Neural cell (in vitro differentiated cells): ENCODE measurements around the gene UNCX. TPM values are rescaled to one million over a fixed set of nuclear protein-coding genes. Genes with fewer than 3 reads are reported as not detected.

Source experiments
- H2AFZ ChIP-seq: fragments of 200-600, 300-800 bp; sonication (generic), shearing (Covaris generic); 2 replicates; pipeline ENCODE4 v1.6.0; 2014; ENCODE audit warnings: low read depth, mild to moderate bottlenecking, antibody characterized with exemption, low read length, moderate library complexity
- H3F3A ChIP-seq: fragments of 200-600 bp; shearing (Covaris generic); 2 replicates; pipeline ENCODE4 v1.6.1; 2016; ENCODE audit warnings: mild to moderate bottlenecking, moderate library complexity, mixed read lengths, antibody characterized with exemption, low read length; ENCODE audit not compliant: insufficient read depth, poor library complexity, severe bottlenecking
- H3K27ac ChIP-seq: fragments of 200-600, 300-800 bp; sonication (generic), shearing (Covaris generic); 2 replicates; pipeline ENCODE4 v1.5.1; 2014; ENCODE audit warnings: mild to moderate bottlenecking, low read length, moderate library complexity
- H3K27me3 ChIP-seq: fragments of 300-800, 200-600 bp; sonication (generic), shearing (Covaris generic); 2 replicates; pipeline ENCODE4 v1.6.0; 2014; ENCODE audit warnings: mild to moderate bottlenecking, low read depth, low read length, moderate library complexity; ENCODE audit not compliant: insufficient read depth
- H3K36me3 ChIP-seq: fragments of 300-800, 200-600 bp; sonication (generic), shearing (Covaris generic); 2 replicates; pipeline ENCODE4 v1.5.1; 2014; ENCODE audit warnings: mild to moderate bottlenecking, antibody characterized with exemption, low read length, moderate library complexity; ENCODE audit not compliant: insufficient read depth
- H3K4me2 ChIP-seq: fragments of 300-800, 200-600 bp; sonication (generic), shearing (Covaris generic); 2 replicates; pipeline ENCODE4 v1.6.0; 2014; ENCODE audit warnings: mild to moderate bottlenecking, low read length
- H3K4me3 ChIP-seq: fragments of 300-800, 200-600 bp; sonication (generic), shearing (Covaris generic); 2 replicates; pipeline ENCODE4 v1.5.1; 2014; ENCODE audit warnings: mild to moderate bottlenecking, low read length, moderate library complexity
- H3K79me2 ChIP-seq: fragments of 200-600 bp; shearing (Covaris generic); replicated peaks from 2 replicates; pipeline ENCODE4 v1.6.0; 2014; ENCODE audit warnings: mild to moderate bottlenecking, low read length, moderate library complexity; ENCODE audit not compliant: insufficient read depth
- H3K9ac ChIP-seq: fragments of 300-800, 200-600 bp; sonication (generic), shearing (Covaris generic); 2 replicates; pipeline ENCODE4 v1.6.1; 2016; ENCODE audit warnings: mild to moderate bottlenecking, low read length, mixed read lengths
- H3K9me2 ChIP-seq: fragments of 200-600 bp; shearing (Covaris generic); 2 replicates; pipeline ENCODE4 v1.6.1; 2016; ENCODE audit warnings: mild to moderate bottlenecking, low read length, mixed read lengths; ENCODE audit not compliant: insufficient read depth
- H3K9me3 ChIP-seq: fragments of 200-600, 300-800 bp; sonication (generic), shearing (Covaris generic); 2 replicates; pipeline ENCODE4 v1.6.1; 2016; ENCODE audit warnings: mild to moderate bottlenecking, mixed run types, low read length, moderate library complexity, mixed read lengths
- H4K20me1 ChIP-seq: fragments of 200-600 bp; shearing (Covaris generic); 2 replicates; pipeline ENCODE4 v1.6.1; 2016; ENCODE audit warnings: mild to moderate bottlenecking, mixed run types; ENCODE audit not compliant: insufficient read depth
- EP300 ChIP-seq: fragments of 450-650 bp; conservative IDR thresholded peaks from 2 replicates; pipeline ENCODE4 v1.6.1; 2014; ENCODE audit warnings: antibody characterized with exemption, mild to moderate bottlenecking, moderate library complexity; ENCODE audit not compliant: poor library complexity, severe bottlenecking
- EZH2 ChIP-seq: fragments of 200-600, 300-800 bp; shearing (Covaris generic), sonication (generic); IDR thresholded peaks from 2 replicates; pipeline ENCODE4 v1.6.1; 2014; ENCODE audit warnings: antibody characterized with exemption, low read length, borderline replicate concordance, mild to moderate bottlenecking; ENCODE audit not compliant: insufficient read depth, poor library complexity, severe bottlenecking
- MXI1 ChIP-seq: fragments of 450-650 bp; conservative IDR thresholded peaks from 2 replicates; pipeline ENCODE4 v1.6.1; 2014; ENCODE audit warnings: antibody characterized with exemption, mild to moderate bottlenecking; ENCODE audit not compliant: poor library complexity, severe bottlenecking
- POLR2AphosphoS5 ChIP-seq: IDR thresholded peaks from 2 replicates; pipeline ENCODE4 v1.6.1; 2012
- RAD21 ChIP-seq: fragments of 450-650 bp; conservative IDR thresholded peaks from 2 replicates; pipeline ENCODE4 v1.6.1; 2014; ENCODE audit warnings: antibody characterized with exemption, mild to moderate bottlenecking, moderate library complexity
- SMC3 ChIP-seq: fragments of 450-650 bp; conservative IDR thresholded peaks from 2 replicates; pipeline ENCODE4 v1.6.1; 2014; ENCODE audit warnings: antibody characterized with exemption, mild to moderate bottlenecking, moderate library complexity; ENCODE audit not compliant: poor library complexity
- TAF1 ChIP-seq: IDR thresholded peaks from 2 replicates; pipeline ENCODE4 v1.6.1; 2012; ENCODE audit warnings: low read depth
- polyA plus RNA-seq: library from polyadenylated mRNA; depleted of rRNA; stranded (reverse); fragments of >200 nt; gene quantifications from 2 replicates; pipeline ENCODE4 v1.2.3, GENCODE V29; 2014
- TF ChIP-seq, protein P1 (sequence below): IDR thresholded peaks from 2 replicates; pipeline ENCODE4 v1.6.1; 2012; ENCODE audit warnings: borderline replicate concordance
- TF ChIP-seq, protein P2 (sequence below): fragments of 450-650 bp; IDR thresholded peaks from 2 replicates; pipeline ENCODE4 v1.5.1; 2014; ENCODE audit warnings: antibody characterized with exemption, mild to moderate bottlenecking, moderate library complexity; ENCODE audit not compliant: poor library complexity, severe bottlenecking

UNCX gene
- polyA plus RNA-seq, 1 donor from 2014 or later: 1.6 TPM

DNA sequence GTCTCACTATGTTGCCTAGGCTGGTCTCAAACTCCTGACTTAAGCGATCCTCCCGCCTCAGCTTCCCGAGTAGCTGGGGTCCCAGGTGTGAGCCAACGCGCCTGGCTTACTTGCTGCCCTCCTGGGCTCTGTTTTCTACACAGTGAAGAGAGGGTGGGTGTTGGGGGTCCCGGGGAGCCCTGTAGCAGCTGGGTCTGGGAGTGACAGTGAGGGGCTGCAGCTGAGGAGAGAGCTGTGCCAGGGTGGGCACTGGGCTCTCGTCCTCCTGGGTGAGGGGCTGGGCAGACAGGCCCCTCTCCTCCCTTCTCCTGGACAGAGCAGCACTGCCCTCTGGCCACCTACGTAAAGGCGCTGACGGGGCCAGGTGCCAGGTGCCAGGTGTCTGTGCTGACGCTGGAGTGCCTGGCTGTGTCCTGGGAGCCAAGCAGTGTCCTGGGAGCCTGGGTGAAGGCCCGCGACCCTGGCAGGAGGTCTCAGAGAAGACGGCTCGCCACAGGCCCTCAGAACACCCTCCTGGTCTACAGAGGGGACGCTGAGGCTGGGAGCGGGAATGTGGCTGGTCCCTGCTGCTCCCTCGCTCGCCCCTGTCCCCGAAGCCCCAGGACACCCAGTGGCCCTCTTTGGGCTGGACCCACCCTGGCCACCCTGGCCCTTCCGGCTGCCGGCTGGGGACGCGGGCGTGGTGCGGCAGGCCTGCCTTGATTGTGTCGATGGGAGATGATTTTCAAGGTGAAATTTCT, 35.6 kb downstream of the UNCX start:
- TF ChIP-seq POLR2AphosphoS5 (no peak), EP300 (no peak), MXI1 (no peak), SMC3 (no peak), EZH2 (no peak), RAD21 (no peak), TAF1 (no peak)
- TF ChIP-seq, protein P1, sequence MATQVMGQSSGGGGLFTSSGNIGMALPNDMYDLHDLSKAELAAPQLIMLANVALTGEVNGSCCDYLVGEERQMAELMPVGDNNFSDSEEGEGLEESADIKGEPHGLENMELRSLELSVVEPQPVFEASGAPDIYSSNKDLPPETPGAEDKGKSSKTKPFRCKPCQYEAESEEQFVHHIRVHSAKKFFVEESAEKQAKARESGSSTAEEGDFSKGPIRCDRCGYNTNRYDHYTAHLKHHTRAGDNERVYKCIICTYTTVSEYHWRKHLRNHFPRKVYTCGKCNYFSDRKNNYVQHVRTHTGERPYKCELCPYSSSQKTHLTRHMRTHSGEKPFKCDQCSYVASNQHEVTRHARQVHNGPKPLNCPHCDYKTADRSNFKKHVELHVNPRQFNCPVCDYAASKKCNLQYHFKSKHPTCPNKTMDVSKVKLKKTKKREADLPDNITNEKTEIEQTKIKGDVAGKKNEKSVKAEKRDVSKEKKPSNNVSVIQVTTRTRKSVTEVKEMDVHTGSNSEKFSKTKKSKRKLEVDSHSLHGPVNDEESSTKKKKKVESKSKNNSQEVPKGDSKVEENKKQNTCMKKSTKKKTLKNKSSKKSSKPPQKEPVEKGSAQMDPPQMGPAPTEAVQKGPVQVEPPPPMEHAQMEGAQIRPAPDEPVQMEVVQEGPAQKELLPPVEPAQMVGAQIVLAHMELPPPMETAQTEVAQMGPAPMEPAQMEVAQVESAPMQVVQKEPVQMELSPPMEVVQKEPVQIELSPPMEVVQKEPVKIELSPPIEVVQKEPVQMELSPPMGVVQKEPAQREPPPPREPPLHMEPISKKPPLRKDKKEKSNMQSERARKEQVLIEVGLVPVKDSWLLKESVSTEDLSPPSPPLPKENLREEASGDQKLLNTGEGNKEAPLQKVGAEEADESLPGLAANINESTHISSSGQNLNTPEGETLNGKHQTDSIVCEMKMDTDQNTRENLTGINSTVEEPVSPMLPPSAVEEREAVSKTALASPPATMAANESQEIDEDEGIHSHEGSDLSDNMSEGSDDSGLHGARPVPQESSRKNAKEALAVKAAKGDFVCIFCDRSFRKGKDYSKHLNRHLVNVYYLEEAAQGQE: no peak
- TF ChIP-seq, protein P2, sequence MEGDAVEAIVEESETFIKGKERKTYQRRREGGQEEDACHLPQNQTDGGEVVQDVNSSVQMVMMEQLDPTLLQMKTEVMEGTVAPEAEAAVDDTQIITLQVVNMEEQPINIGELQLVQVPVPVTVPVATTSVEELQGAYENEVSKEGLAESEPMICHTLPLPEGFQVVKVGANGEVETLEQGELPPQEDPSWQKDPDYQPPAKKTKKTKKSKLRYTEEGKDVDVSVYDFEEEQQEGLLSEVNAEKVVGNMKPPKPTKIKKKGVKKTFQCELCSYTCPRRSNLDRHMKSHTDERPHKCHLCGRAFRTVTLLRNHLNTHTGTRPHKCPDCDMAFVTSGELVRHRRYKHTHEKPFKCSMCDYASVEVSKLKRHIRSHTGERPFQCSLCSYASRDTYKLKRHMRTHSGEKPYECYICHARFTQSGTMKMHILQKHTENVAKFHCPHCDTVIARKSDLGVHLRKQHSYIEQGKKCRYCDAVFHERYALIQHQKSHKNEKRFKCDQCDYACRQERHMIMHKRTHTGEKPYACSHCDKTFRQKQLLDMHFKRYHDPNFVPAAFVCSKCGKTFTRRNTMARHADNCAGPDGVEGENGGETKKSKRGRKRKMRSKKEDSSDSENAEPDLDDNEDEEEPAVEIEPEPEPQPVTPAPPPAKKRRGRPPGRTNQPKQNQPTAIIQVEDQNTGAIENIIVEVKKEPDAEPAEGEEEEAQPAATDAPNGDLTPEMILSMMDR: no peak
- peak overlapping the region; percentile 39 for H3K4me3 ChIP-seq
- no peak overlapping the region for H3K4me2 ChIP-seq
- peak overlapping the region; percentile 60 for H3K27ac ChIP-seq
- no peaks in the 10 kb centered on the region for H3K9me2 ChIP-seq
- peaks cover 10% of the 10 kb centered on the region for H3K27me3 ChIP-seq
- H3K9me3 ChIP-seq: no peaks in the 10 kb centered on the region
- H2AFZ ChIP-seq: no peak overlapping the region
- H3F3A ChIP-seq: no peaks in the 10 kb centered on the region
- H4K20me1 ChIP-seq: no peaks in the 10 kb centered on the region
- H3K79me2 ChIP-seq: no peaks in the 10 kb centered on the region
- no peaks in the 10 kb centered on the region for H3K36me3 ChIP-seq
- peak overlapping the region; percentile 13 for H3K9ac ChIP-seq

DNA sequence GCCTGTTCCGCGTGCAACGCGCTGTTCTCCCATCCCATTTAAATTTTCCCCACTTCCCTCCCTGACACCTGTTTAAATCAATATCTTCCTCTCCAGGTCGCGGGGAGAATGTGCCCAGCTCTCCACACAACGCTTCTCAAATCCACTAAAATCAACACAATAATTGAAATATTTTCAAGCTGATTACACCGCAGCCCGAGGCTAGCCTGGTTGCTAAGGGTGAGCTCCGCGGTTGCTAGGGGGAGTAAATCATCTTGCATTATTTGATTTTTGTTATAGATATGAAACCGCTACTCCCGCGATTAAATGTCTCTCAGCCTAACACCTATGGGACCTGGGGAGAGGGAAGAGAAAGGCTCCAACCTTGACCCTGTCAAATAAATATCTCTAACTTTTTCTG, 36.2 kb downstream of the UNCX start:
- peak overlapping the region; percentile 39 for H3K4me3 ChIP-seq
- peak overlapping the region; percentile 60 for H3K27ac ChIP-seq
- no peaks in the 10 kb centered on the region for H3K9me3 ChIP-seq
- TF ChIP-seq POLR2AphosphoS5: peak; percentile 53
- TF ChIP-seq SMC3: no peak
- no peak for TF ChIP-seq RAD21
- TF ChIP-seq, protein P1: peak; percentile 21
- H2AFZ ChIP-seq: no peak overlapping the region
- no peaks in the 10 kb centered on the region for H3K36me3 ChIP-seq
- peaks cover 10% of the 10 kb centered on the region for H3K27me3 ChIP-seq
- no peak overlapping the region for H3K4me2 ChIP-seq
- no peaks in the 10 kb centered on the region for H3F3A ChIP-seq
- no peak overlapping the region for H3K9ac ChIP-seq
- no peaks in the 10 kb centered on the region for H3K9me2 ChIP-seq
- no peaks in the 10 kb centered on the region for H3K79me2 ChIP-seq
- H4K20me1 ChIP-seq: no peaks in the 10 kb centered on the region
